Memory B cell (primary cell): Measurements from ENCODE around the gene ZNF467.
A peak's percentile ranks its signal among the peaks of the same experiment; 100 is the strongest.

Source experiments
- ATAC-seq: fragments of 150-1000 bp; cut with Tn5 transposase; 2 replicates; pipeline ENCODE4 v1.10.0; 2021; ENCODE audit warnings: low read depth, mild to moderate bottlenecking, moderate library complexity
- DNase-seq, 2 donors: peaks; one replicate each; pipeline ENCODE4 v3.0.0; 2022; ENCODE audit warnings: low spot score in 2 of 2
- H3K27ac Mint-ChIP-seq: one replicate; pipeline ENCODE4 v1.8.0; 2022; ENCODE audit warnings: mild to moderate bottlenecking, moderate library complexity, mixed read lengths
- H3K27me3 Mint-ChIP-seq: one replicate; pipeline ENCODE4 v1.8.0; 2022; ENCODE audit warnings: mixed read lengths
- H3K36me3 Mint-ChIP-seq: one replicate; pipeline ENCODE4 v1.8.0; 2022; ENCODE audit warnings: mild to moderate bottlenecking, mixed read lengths
- H3K4me1 Mint-ChIP-seq: one replicate; pipeline ENCODE4 v1.8.0; 2022; ENCODE audit warnings: mixed read lengths
- H3K4me3 Mint-ChIP-seq: one replicate; pipeline ENCODE4 v1.8.0; 2022; ENCODE audit warnings: mild to moderate bottlenecking, moderate library complexity, mixed read lengths
- H3K9me3 Mint-ChIP-seq: one replicate; pipeline ENCODE4 v1.8.0; 2022; ENCODE audit warnings: mixed read lengths

ZNF467 gene

DNA sequence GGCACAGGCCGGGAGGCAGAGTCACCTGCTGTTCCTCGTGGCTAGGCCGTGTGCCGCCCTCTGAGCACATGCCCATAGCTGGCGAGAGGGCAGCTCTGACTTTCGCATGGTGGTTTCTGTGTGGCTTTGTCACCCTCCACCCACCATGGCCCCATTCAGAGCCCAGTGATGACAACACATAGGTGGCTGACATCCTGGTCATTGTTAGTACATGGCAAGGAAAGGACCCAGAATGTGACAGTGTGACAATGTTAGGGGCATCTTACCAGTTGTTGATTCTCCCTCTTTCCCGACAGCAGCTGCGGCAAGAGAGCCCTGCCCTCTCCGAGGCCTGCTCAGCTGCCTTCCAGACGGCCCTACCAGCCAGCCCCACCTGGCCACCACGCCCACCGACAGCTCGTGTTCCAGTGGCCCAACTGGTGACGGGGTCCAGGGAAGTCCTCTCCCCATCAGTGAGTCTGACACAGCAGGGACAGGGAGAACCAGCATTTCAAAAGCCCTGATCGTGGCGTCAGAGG lies 52.2 kb downstream of the ZNF467 start:
- Mint-ChIP-seq H3K27me3 (no peaks in the 10 kb centered on the region), H3K36me3 (peaks cover 14% of the 10 kb centered on the region), H3K9me3 (no peaks in the 10 kb centered on the region), H3K4me1 (peaks cover 4% of the 10 kb centered on the region), H3K27ac (no peak overlapping the region), H3K4me3 (no peak overlapping the region)
- no peak for DNase-seq
- ATAC-seq = no peak

DNA sequence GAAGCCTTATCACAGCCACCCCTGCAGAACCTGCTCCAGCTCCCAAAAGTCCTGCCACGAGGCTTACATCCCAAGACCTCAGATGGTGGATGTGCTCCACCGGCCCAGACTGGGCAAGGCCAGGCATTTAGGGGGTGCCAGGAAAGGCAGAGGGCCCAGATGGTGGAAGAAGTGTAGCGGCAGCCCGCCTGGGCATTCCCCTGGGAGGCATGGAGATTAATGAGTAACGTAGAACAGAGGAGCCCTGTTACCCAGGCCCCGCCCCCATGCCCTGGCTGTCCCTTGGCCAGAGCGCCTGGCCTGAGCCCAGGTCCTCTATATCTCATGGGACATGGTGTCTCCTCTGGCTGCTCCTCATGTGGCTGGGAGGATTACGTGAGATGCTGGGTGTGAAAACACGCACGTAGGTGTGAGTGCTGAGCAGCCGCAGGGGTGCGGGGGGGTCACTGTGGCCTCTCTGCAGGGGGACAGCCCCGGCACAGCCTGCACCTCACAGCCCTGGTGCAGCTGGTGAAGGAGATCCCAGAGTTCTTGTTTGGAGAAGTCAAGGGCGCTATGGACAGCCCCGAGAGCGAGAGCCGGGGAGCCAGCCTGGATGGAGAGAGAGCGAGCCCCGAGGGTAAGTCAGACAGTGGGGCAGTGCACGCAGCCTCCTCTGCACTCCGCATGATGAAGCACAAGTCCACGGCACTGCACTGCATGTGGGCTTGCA lies 52.9 kb downstream of the ZNF467 start:
- Mint-ChIP-seq H3K4me1 (peaks cover 10% of the 10 kb centered on the region), H3K27ac (no peak overlapping the region), H3K9me3 (no peaks in the 10 kb centered on the region), H3K36me3 (peaks cover 14% of the 10 kb centered on the region), H3K4me3 (no peak overlapping the region), H3K27me3 (no peaks in the 10 kb centered on the region)
- no peak for DNase-seq
- no peak for ATAC-seq

GRCh38 chr7:149719912-149720335 lies 53.5 kb downstream of the ZNF467 start:
- H3K9me3 Mint-ChIP-seq = no peaks in the 10 kb centered on the region
- no peak overlapping the region for H3K27ac Mint-ChIP-seq
- H3K4me1 Mint-ChIP-seq = peaks cover 15% of the 10 kb centered on the region
- ATAC-seq = no peak
- no peaks in the 10 kb centered on the region for H3K27me3 Mint-ChIP-seq
- no peak for DNase-seq
- peaks cover 14% of the 10 kb centered on the region for H3K36me3 Mint-ChIP-seq
- H3K4me3 Mint-ChIP-seq = no peak overlapping the region

DNA sequence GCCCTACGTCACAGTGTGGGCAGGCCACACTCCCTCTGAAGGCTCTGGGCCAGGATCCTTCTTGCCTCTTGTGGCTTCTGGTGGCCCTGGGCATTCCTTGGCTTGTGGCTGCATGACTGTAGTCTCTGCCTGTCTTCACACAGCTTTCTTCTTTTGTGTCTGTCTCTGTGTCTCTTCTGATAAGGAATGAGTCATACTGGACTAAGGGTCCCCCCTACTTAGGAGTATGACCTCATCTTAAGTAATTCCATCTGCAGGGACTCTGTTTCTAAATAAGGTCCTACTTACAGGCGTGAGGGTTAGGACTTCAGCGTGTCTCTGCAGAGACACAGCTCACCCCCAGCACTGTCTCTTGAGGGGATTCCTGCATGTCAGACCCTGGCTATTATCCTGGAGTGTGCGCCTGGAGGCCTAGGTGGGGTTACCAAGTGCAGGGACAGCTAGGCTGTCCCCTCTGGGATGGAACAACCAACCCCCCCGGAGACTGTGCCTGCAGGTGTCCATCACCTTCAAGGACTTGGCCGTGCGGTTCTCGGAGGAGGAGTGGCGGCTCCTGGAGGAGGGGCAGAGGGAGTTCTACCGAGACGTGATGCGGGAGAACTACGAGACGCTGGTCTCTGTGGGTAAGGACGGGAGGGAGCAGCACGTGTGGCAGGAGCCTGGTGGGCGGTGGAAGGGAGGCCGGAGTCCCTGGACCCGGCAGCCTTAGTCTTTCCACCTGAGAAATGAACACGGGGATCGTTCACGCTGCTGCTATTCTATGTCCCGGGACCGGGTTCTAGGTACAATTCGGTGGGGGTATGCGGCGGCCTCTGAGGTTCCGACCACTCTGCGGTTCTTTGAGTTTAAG lies 54.1 kb downstream of the ZNF467 start:
- H3K27me3 Mint-ChIP-seq = no peaks in the 10 kb centered on the region
- H3K9me3 Mint-ChIP-seq = no peaks in the 10 kb centered on the region
- DNase-seq (no peak), ATAC-seq (no peak)
- no peak overlapping the region for H3K4me3 Mint-ChIP-seq
- H3K4me1 Mint-ChIP-seq = peaks cover 15% of the 10 kb centered on the region
- H3K36me3 Mint-ChIP-seq = peaks cover 14% of the 10 kb centered on the region
- H3K27ac Mint-ChIP-seq = no peak overlapping the region

GRCh38 chr7:149718730-149719049 lies 54.7 kb downstream of the ZNF467 start:
- no peak overlapping the region for H3K4me3 Mint-ChIP-seq
- no peaks in the 10 kb centered on the region for H3K9me3 Mint-ChIP-seq
- H3K4me1 Mint-ChIP-seq = peaks cover 15% of the 10 kb centered on the region
- DNase-seq (no peak), ATAC-seq (no peak)
- no peak overlapping the region for H3K27ac Mint-ChIP-seq
- no peaks in the 10 kb centered on the region for H3K27me3 Mint-ChIP-seq
- peaks cover 14% of the 10 kb centered on the region for H3K36me3 Mint-ChIP-seq

GRCh38 chr7:149717481-149717880 lies 55.9 kb downstream of the ZNF467 start:
- H3K4me3 Mint-ChIP-seq = no peak overlapping the region
- H3K27ac Mint-ChIP-seq = no peak overlapping the region
- DNase-seq (peak in 1 of 2 donors; percentile 7), ATAC-seq (no peak)
- H3K4me1 Mint-ChIP-seq = peaks cover 15% of the 10 kb centered on the region
- peaks cover 10% of the 10 kb centered on the region for H3K36me3 Mint-ChIP-seq
- no peaks in the 10 kb centered on the region for H3K27me3 Mint-ChIP-seq
- H3K9me3 Mint-ChIP-seq = no peaks in the 10 kb centered on the region

DNA sequence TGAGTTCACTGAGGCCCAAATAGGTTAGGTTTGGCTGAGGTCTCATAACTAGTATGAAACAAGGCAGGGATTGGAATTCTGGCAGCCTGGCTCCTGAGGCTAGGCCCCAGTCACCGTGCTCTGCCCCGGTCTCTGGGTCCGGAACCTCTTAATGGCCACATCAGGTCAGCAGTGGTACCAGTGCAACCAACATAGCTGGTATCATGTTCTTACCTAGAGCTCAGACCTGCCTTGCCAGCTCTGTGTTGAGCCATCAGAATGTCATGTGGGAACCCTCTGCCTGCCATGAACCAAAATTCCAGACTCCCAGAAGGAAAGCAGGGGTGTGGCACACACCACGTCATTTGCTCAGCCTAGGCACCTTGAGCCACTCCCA lies 56.5 kb downstream of the ZNF467 start:
- H3K9me3 Mint-ChIP-seq = no peaks in the 10 kb centered on the region
- H3K4me1 Mint-ChIP-seq = peaks cover 15% of the 10 kb centered on the region
- H3K27me3 Mint-ChIP-seq = no peaks in the 10 kb centered on the region
- no peak for ATAC-seq
- no peak overlapping the region for H3K4me3 Mint-ChIP-seq
- peaks cover 10% of the 10 kb centered on the region for H3K36me3 Mint-ChIP-seq
- no peak overlapping the region for H3K27ac Mint-ChIP-seq
- peak in 1 of 2 donors; percentile 8 for DNase-seq

- Mint-ChIP-seq H3K27ac (peak overlapping the region; percentile 87), H3K4me3 (peak overlapping the region; percentile 78), H3K27me3 (no peaks in the 10 kb centered on the region), H3K9me3 (peaks cover 2% of the 10 kb centered on the region), H3K4me1 (peaks cover 15% of the 10 kb centered on the region), H3K36me3 (peaks cover 8% of the 10 kb centered on the region)
- no peak for DNase-seq
- ATAC-seq = no peak
These were observed 57.1 kb downstream of the ZNF467 start for GRCh38 chr7:149716007-149716931.

- ATAC-seq = no peak
- peaks cover 7% of the 10 kb centered on the region for H3K36me3 Mint-ChIP-seq
- peak overlapping the region; percentile 87 for H3K27ac Mint-ChIP-seq
- H3K4me3 Mint-ChIP-seq = peak overlapping the region; percentile 78
- H3K9me3 Mint-ChIP-seq = peaks cover 7% of the 10 kb centered on the region
- H3K4me1 Mint-ChIP-seq = peaks cover 15% of the 10 kb centered on the region
- H3K27me3 Mint-ChIP-seq = no peaks in the 10 kb centered on the region
- DNase-seq = no peak
These were observed 57.9 kb downstream of the ZNF467 start for GRCh38 chr7:149715476-149715875.

- no peaks in the 10 kb centered on the region for H3K27me3 Mint-ChIP-seq
- peaks cover 7% of the 10 kb centered on the region for H3K9me3 Mint-ChIP-seq
- H3K36me3 Mint-ChIP-seq = peaks cover 3% of the 10 kb centered on the region
- DNase-seq = peak; percentile 39 to 59
- peak overlapping the region; percentile 87 for H3K27ac Mint-ChIP-seq
- ATAC-seq = peak; percentile 43
- H3K4me3 Mint-ChIP-seq = peak overlapping the region; percentile 78
- peaks cover 15% of the 10 kb centered on the region for H3K4me1 Mint-ChIP-seq
These were observed 58.4 kb downstream of the ZNF467 start for GRCh38 chr7:149714910-149715471.
